Epithelial cell of esophagus (primary cell): ENCODE results near the gene BCO1.
A peak's percentile ranks its signal among the peaks of the same experiment; 100 is the strongest.

ENCODE experiments used
- DNase-seq: peaks from one replicate; pipeline ENCODE4 v3.0.0; 2010; ENCODE audit warnings: low read depth
- H3K4me3 ChIP-seq: 2 replicates; pipeline ENCODE4 v1.5.1; 2011; ENCODE audit warnings: mild to moderate bottlenecking, low read length, control low read depth
- TF ChIP-seq, protein P1 (sequence below): IDR thresholded peaks from 2 replicates; pipeline ENCODE4 v1.5.1; 2011; ENCODE audit warnings: low read depth, mild to moderate bottlenecking, low read length, control low read depth, inconsistent platforms; ENCODE audit not compliant: insufficient read depth; ENCODE audit errors: missing control alignments

The BCO1 gene

GRCh38 chr16:81231014-81231413, 7.5 kb upstream of the BCO1 start:
- no peak for DNase-seq
- no peak overlapping the region for H3K4me3 ChIP-seq
- TF ChIP-seq, protein P1, sequence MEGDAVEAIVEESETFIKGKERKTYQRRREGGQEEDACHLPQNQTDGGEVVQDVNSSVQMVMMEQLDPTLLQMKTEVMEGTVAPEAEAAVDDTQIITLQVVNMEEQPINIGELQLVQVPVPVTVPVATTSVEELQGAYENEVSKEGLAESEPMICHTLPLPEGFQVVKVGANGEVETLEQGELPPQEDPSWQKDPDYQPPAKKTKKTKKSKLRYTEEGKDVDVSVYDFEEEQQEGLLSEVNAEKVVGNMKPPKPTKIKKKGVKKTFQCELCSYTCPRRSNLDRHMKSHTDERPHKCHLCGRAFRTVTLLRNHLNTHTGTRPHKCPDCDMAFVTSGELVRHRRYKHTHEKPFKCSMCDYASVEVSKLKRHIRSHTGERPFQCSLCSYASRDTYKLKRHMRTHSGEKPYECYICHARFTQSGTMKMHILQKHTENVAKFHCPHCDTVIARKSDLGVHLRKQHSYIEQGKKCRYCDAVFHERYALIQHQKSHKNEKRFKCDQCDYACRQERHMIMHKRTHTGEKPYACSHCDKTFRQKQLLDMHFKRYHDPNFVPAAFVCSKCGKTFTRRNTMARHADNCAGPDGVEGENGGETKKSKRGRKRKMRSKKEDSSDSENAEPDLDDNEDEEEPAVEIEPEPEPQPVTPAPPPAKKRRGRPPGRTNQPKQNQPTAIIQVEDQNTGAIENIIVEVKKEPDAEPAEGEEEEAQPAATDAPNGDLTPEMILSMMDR = no peak

DNA sequence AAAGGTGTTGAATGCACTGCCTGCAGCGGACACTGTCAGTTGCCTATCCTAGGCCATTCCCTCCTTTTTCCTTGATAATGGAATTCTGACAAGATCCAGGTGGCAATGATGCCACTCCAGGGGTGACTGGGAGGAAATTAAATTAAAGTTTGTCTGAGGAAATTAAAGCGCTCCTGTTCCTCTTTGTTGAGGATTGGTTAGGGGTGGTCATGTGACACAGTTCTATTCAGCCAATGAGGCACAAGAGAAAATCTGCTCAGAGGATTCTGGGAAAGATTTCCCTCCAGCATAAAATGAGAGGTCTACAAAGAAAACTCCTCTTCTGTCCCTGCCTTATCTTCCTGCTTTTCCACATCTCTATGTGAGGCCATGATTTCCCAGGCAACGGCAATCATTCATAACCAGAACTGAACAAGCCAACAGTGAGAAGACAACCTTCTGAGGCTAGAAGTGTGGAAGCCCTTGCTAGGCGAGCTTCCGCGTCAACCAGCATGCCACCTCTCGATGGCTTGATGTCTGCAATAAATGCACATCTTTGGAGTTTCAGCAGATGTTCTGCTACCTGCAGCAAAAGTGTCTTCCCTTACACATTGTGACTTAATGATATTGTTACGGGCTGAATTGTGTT, 5.6 kb upstream of the BCO1 start:
- no peak for DNase-seq
- TF ChIP-seq, protein P1 = no peak

DNA sequence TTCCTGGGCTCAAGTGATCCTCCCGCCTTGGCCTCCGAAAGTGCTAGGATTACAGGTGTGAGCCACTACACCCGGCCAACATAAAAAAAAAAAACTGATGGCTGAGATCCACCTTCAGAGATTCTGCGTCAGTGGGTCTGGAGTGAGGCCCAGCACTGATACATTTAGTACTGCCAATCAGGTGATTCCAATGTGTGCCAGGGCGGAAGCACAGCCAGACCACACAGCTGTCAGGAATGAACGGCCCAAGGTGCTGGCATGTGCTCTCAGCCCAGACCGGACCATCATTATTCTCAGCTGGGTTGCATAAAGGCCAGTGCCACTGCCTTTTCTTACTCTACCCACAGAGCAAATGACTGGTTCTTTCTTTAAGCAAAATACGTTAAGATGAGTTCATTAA, 1.2 kb upstream of the BCO1 start:
- no peak overlapping the region for H3K4me3 ChIP-seq
- peak; percentile 44 for DNase-seq
- TF ChIP-seq, protein P1 = no peak

More for the DNA sequence above, 5.6 kb upstream of the BCO1 start:
- H3K4me3 ChIP-seq = no peak overlapping the region

DNA sequence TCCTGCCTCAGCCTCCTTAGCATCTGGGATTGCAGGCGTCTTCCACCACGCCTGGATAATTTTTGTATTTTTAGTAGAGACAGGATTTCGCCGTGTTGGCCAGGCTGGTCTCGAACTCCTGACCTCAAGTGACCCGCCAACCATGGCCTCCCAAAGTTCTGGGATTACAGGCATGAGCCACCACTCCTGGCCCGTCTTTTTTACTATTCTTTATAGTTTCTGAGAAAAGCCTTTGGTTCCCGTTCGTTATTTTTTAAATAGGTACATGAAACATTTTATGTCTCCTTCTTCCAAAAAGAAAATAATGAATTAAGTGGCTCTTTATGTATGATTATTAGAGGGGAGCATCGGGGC, 570 bp upstream of the BCO1 start:
- H3K4me3 ChIP-seq = no peak overlapping the region
- TF ChIP-seq, protein P1 = no peak
- DNase-seq = no peak

- no peak for DNase-seq
- no peak overlapping the region for H3K4me3 ChIP-seq
- TF ChIP-seq, protein P1 = no peak
These were observed 1.1 kb downstream of the BCO1 start for GRCh38 chr16:81239367-81240121.

- TF ChIP-seq, protein P1 = no peak
- no peak overlapping the region for H3K4me3 ChIP-seq
- no peak for DNase-seq
These were observed 3.2 kb downstream of the BCO1 start for GRCh38 chr16:81241706-81242105.
